ENCODE measurements around the gene ENHO.
"Not testable (repeated sequence)": the region's sequence is repeated elsewhere in the genome, so short reads cannot be mapped to it uniquely, and the experiment has no call there.

ENHO gene

GRCh38 chr9:34541540-34541939 is 18.8 kb upstream of the ENHO start:
- no peak overlapping the region for H3K27ac ChIP-seq
- CTCF ChIA-PET, result interaction anchor here (1.6 kb wide), 1 partner anchor 50 kb away, joined by 6 read pairs; no protein-coding TSS in a partner anchor
- POLR2A ChIA-PET (ENCODE audit: low non-redundant PET), result no interaction called here
- TF ChIP-seq CTCF (conservative IDR thresholded peaks at IDR 0.05; ENCODE audit: low read depth), result no peak
- no peak for DNase-seq (ENCODE audit: low spot score)

DNA sequence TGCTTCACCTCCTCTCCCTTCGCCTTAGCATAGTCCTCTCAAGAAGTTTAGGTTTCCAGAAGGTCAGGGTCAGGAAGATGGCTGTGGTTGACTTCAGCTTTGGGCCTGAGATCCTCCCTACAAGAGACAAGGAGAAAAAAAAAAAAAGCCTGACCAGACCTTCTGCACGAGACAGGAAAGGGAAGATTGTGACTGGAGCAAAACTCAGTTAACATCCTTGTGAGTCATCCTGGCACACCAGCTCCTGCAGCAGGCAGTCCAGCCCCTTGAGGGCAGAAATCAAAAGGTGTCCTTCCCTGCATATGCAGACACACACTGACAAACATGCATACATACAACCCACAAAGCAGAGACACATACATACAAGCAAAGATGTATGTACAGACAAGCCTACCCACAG is 18.0 kb upstream of the ENHO start:
- H3K27ac ChIP-seq, result no peak overlapping the region
- peak; percentile 60 for DNase-seq (ENCODE audit: low spot score)
- TF ChIP-seq CTCF (conservative IDR thresholded peaks at IDR 0.05; ENCODE audit: low read depth), result no peak
- CTCF ChIA-PET, result interaction anchor here (0.6 to 1.6 kb wide), 3 partner anchors 51 to 329 kb away, joined by 4 to 8 read pairs (median 6); no protein-coding TSS in a partner anchor
- POLR2A ChIA-PET (ENCODE audit: low non-redundant PET), result no interaction called here

DNA sequence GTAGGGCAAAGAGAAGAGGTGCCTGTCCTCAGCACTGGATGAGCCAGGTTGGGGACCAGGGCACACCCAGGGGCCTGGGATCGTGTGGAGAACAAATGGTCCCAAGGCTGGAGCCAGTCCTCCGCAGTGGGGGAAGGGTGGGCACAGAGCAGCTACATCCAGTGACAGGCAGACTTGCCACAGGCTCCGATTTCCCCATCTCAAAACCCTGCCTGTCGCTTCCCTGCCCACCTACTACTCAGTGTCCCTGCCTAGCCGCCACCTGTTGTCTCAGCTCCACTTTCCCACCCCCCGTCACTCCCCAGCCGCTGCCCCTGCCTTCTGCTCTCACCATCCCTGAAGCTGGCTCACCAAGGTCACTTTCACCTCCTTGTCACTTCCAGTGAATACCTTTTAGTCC is 13.9 kb upstream of the ENHO start:
- H3K27ac ChIP-seq, result no peak overlapping the region
- ChIA-PET POLR2A (ENCODE audit: low non-redundant PET) (no interaction called here), CTCF (interaction anchor here (0.6 to 1.5 kb wide), 5 partner anchors 11 to 123 kb away, joined by 3 to 5 read pairs (median 3); no protein-coding TSS in a partner anchor)
- no peak for TF ChIP-seq CTCF (conservative IDR thresholded peaks at IDR 0.05; ENCODE audit: low read depth)
- DNase-seq (ENCODE audit: low spot score), result no peak

GRCh38 chr9:34532041-34532440 is 9.3 kb upstream of the ENHO start:
- H3K27ac ChIP-seq; DNase-seq (ENCODE audit: low spot score); CTCF ChIA-PET; POLR2A ChIA-PET (ENCODE audit: low non-redundant PET): not testable (repeated sequence)

DNA sequence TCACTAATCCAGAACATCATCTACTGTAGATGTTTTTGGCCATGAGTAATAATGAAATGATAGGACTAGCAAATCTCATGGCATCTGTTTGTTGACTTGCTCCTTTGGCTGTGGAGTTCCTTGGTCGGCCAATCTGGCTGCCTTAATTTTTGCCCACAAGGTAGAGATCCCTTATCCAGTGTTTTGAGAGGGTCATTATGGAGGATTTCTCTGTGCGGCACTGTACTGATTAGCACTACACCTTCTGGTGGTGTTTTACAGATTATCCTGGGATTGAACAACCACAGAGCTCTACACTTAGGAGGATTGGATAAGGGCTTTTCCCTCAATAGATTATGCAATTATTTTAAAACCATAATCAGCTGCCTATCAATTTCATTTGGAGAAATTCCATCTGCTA is 3.2 kb upstream of the ENHO start:
- no peak for TF ChIP-seq CTCF (conservative IDR thresholded peaks at IDR 0.05; ENCODE audit: low read depth)
- no peak for DNase-seq (ENCODE audit: low spot score)
- CTCF ChIA-PET, result interaction anchor here (0.6 kb wide), 1 partner anchor 67 kb away, joined by 3 read pairs; no protein-coding TSS in a partner anchor
- POLR2A ChIA-PET (ENCODE audit: low non-redundant PET), result no interaction called here
- H3K27ac ChIP-seq, result no peak overlapping the region

GRCh38 chr9:34524349-34524748 is 1.6 kb upstream of the ENHO start:
- ChIA-PET CTCF (interaction anchor here (0.6 to 0.9 kb wide), 2 partner anchors 24 to 56 kb away, joined by 4 to 5 read pairs; no protein-coding TSS in a partner anchor), POLR2A (ENCODE audit: low non-redundant PET) (no interaction called here)
- H3K27ac ChIP-seq, result no peak overlapping the region
- DNase-seq (ENCODE audit: low spot score), result no peak
- TF ChIP-seq CTCF (conservative IDR thresholded peaks at IDR 0.05; ENCODE audit: low read depth), result no peak

DNA sequence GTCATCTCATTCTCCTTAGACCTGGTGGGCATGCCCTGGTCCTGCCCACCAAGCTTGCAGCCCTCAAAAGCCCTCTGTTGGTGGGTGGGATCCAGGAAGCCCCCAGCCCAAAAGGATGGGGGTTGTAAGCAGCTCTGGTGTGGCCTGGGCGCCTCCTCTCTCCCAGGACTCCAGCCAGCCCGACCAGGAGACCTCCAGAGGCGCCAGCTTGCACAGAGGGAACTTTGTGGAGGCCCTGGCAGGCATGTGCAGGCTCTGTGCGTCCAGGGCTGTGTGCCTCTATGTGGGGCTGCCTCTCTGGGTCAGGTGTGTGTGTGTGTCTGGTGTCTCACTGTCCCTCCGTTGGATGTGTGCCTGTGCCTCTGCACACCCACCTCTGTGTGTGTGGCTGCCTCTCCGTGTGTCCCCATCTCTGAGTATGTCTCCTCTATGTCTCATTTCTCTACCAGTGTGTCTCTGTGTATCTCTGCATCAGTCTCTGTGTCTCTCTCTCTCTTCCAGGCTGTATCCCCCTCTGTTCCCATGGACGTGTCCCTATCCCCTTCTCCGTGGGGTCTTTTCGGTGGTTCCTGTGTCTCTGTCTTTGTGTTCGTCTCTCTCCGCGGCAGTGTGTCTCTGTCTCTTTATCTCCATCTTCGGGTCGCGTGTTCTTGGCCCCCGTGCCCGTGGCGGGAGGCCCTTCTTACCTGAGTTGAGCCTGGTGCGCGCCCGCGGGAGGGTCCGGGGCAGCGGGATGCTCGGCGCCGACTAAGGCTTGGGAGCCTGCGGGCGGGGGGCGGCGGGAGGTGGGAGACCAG is 501 bp downstream of the ENHO start:
- ChIA-PET CTCF (interaction anchor here (1.6 kb wide), 1 partner anchor 69 kb away, joined by 5 read pairs; no protein-coding TSS in a partner anchor), POLR2A (ENCODE audit: low non-redundant PET) (no interaction called here)
- TF ChIP-seq CTCF (conservative IDR thresholded peaks at IDR 0.05; ENCODE audit: low read depth), result no peak
- no peak overlapping the region for H3K27ac ChIP-seq
- no peak for DNase-seq (ENCODE audit: low spot score)

Measured in RWPE1 (cell line).